NCI-H146 treated with DMSO at 0.1 percent for 48 hours (cell line): ENCODE data around the gene EXT2.

Experiments
- DNase-seq: peaks from one replicate; lab custom pipeline; 2025; ENCODE audit not compliant: unreplicated experiment; lab: John Stamatoyannopoulos, UW

Gene EXT2

DNA sequence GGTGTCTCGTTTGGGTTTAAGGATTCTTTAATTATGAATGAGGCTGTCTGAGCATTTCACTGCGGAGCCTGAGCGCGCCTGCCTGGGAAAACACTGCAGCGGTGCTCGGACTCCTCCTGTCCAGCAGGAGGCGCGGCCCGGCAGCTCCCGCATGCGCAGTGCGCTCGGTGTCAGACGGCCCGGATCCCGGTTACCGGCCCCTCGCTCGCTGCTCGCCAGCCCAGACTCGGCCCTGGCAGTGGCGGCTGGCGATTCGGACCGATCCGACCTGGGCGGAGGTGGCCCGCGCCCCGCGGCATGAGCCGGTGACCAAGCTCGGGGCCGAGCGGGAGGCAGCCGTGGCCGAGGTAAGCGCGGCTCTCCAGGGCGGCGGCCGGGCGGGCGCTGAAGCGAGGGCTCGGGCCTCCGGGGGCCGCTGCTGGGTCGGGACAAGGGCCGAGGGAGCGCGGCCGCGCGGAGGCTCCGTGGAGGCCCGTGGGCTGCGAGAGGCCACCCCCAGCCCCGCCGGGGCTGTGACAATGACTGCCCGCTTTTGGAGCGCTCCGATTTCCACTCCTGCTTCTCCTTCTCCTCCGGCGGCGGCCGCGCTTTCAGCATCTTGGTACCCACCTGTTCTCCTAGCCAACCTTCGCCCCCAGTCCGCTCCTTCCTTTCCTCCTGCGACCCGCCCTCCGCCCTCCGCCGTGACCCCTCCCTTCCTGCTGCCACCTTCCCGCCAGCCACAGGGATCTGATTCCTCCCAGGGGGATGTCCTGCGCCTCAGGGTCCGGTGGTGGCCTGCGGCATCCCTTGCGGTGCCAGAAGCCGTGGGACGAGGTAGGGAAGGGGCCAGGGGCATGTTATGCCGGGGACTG is at the start of gene EXT2:
Gene EXT2 (plus strand): TSS at position 173 of the 854 bp plus-strand sequence. CDS start 12,035 bp downstream, outside the sequence.
- peak; percentile 61 for DNase-seq

DNA sequence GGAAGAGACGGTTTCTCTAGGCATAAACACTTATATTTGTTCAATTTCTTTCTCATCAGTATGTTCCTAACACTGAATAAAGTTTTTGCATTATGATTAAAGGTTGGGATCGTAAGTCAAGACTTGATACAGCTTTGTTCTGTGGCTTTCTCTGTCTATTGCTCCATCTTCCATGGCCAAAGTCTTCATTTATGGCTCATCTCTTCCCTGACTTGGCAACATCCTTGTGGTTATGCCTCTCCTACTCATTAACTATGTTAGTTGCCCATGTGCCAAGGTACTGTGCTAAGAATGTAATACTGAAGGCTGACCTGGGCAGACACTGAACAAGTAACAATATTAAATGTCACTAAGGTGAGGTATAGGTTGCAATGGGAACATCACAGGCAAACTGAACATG is 49.3 kb upstream of the EXT2 start:
- no peak for DNase-seq

GRCh38 chr11:44047298-44047697 is 48.2 kb upstream of the EXT2 start:
- DNase-seq = no peak

DNA sequence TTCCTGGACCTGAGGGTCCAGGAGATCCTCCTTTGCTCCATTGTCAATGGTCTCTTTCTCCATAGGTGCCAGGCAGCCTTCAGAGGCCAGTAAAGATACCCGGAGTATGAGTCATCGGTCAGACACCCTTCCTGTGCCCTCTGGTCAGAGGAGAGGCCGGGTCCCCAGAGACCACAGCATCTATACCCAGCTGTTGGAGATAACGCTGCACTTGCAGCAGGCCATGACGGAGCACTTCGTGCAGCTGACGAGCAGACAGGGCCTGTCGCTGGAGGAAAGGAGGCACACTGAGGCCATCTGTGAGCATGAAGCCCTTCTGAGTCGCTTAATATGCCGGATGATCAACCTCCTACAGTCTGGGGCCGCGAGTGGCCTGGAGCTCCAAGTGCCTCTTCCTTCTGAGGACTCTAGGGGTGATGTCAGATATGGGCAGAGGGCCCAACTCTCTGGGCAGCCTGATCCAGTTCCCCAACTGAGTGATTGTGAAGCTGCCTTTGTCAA is 47.5 kb upstream of the EXT2 start, which contains the start of gene ACCSL:
Gene ACCSL (plus strand): TSS at position 51 of the 501 bp plus-strand sequence. CDS start 56 bp downstream, at position 107.
- no peak for DNase-seq

DNA sequence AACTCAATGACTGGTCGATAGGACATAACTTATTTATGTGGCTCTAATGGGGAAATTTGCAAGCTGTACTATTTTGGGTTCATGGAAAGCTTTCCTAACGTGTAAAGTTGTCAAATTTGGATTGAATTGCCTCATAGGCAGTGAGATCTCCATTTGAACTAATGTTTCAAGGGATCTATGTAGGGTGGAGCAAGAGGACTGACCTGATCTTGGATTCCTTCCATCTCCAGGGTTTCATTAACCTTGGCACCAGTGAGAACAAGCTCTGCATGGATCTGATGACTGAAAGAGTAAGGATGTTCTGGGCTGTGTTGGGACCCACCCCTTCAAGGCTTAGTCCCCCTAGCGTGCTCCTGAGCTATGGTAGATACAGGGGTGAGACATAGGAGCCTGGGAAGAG is 45.6 kb upstream of the EXT2 start:
- no peak for DNase-seq

DNA sequence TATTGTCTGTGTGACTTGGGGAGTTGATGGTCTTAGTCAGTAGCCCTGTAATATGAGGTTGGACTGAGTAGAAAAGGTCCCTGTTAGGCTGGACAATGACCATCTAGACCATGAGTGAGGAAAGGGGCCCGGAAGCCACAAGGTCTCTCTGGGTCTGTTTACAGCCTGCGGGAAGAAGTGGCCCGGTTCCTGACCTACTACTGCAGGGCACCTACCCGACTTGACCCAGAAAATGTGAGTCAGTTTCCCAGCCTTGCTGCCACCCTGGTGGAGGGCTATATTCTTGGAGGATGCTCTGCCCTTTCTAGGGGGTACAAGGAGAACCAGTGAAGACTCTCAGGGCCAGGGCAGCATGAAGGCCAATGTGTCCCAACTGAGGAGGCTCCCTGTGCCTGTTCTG is 44.3 kb upstream of the EXT2 start:
- DNase-seq = no peak

DNA sequence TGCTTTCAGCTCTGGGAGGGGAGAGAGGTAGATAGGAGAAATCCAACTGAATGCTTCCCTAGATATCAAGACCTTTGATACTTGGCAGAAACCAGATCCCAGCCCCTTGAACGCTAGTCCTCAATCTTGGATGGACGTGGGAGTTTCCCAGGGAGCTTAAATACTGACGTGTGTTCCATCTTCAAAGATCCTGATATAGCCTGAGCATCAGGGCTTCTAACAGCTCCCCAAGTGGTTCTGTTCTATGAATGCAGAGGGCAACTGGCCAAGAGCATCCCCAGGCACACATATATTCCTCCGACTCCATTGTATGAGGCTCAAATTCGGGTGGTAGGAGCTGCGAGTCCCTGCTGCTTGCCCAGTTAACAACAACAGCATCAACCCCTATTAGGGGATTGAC is 38.1 kb upstream of the EXT2 start:
- DNase-seq = no peak

DNA sequence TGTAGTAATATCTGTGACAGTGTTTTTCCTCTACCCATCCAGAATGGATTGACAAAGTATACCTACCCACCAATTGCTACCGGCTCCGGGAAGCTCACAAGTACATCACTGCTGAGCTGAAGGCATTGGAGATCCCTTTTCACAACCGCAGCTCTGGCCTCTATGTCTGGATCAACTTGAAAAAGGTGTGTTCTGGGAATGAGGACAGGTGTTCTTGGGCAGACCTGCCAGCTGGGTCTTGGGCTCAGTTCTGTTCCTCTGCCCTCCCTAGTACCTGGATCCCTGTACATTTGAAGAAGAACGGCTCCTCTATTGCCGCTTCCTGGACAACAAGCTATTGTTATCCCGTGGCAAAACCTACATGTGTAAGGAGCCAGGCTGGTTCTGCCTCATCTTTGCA is 37.2 kb upstream of the EXT2 start:
- DNase-seq = no peak

DNA sequence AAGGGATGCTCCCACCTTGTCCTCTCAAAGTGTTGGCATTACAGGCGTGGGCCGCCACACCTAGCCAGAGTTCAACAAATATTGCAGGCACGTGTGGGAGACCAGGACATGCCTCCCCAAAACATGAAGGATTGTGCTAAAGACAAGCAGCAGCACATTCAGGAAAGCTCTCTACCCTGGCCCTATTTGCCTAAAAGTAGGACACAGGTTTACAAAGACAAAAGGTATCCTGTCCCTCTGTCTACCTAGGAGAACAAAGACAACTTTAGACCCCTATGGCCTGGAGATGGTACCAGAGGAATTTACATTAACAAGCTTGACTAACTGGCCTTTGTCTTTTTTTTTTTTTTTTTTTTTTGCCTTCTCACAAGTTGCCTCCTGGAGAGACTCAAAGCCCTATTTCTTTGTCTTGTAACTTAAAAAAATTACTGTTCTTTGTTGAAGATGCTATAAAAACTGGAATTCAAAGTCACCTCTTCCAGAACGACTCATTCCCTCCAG is 30.3 kb upstream of the EXT2 start:
- no peak for DNase-seq

- peak; percentile 95 for DNase-seq
These were observed 29.4 kb upstream of the EXT2 start, which contains the start of gene ACCS for GRCh38 chr11:44065841-44066731. TSS of gene ACCS (plus strand) at chr11:44066270. CDS start at chr11:44067628, 1,358 bp downstream.

GRCh38 chr11:44066732-44067141 is 28.7 kb upstream of the EXT2 start:
- DNase-seq = no peak

GRCh38 chr11:44067266-44067665 is 28.2 kb upstream of the EXT2 start:
- no peak for DNase-seq

GRCh38 chr11:44068180-44068579 is 27.3 kb upstream of the EXT2 start:
- no peak for DNase-seq

- no peak for DNase-seq
These were observed 24.3 kb upstream of the EXT2 start for GRCh38 chr11:44071157-44071556.

- DNase-seq = no peak
These were observed 22.5 kb upstream of the EXT2 start for GRCh38 chr11:44072757-44073658.

DNA sequence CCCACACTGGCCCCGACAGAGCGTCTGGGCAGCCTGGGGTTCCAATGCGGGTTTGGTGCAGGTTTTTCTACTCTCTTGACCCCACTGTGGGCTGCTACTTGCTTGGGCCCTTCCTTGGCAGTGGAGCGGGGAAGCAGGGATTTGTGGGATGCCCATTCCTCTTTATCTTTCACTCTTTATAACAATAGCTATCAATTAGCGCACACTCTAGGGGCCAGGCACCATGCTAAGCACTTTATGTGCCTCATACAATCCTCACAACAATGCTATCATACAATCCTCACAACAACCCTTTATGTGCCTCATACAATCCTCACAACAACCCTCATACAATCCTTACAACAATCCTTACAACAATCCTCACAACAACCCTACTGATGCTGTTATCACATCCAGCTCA is 16.7 kb upstream of the EXT2 start:
- DNase-seq = no peak

- DNase-seq = no peak
These were observed 16.1 kb upstream of the EXT2 start for GRCh38 chr11:44079376-44079775.

DNA sequence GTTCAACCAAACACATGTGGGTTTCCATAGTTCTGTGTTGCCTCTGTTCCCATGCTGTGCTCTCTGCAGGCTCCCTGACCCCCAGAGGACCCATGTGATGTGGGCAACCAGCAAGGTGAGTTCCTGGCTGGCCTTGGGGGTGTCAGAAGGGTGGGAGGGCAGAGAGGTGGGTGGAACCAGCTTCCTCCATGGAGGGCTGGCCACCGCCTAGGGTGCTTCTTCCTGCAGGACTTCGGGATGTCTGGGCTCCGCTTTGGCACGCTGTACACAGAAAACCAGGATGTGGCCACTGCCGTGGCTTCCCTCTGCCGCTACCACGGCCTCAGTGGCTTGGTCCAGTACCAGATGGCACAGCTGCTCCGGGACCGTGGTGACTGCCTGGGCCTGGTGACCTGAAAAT is 14.5 kb upstream of the EXT2 start:
- DNase-seq = no peak

DNA sequence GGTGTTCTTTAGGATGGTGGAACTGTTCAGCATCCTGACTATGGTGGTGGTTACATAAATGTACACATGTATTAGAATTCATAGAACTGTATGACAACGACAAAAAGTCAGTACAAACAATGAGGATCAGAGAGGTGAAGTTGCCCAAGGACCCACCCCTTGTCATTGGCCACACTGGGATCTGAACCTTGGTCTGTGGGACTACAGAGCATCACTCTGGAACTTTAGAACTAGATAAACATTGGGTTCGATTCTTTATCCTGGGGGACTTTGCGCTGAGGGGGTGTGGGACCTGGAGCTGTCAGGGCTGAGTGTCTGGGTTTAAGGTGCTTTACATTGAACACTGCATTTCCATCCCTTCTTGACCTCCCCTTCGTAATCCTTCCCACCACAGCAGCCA is 12.8 kb upstream of the EXT2 start:
- DNase-seq = no peak

DNA sequence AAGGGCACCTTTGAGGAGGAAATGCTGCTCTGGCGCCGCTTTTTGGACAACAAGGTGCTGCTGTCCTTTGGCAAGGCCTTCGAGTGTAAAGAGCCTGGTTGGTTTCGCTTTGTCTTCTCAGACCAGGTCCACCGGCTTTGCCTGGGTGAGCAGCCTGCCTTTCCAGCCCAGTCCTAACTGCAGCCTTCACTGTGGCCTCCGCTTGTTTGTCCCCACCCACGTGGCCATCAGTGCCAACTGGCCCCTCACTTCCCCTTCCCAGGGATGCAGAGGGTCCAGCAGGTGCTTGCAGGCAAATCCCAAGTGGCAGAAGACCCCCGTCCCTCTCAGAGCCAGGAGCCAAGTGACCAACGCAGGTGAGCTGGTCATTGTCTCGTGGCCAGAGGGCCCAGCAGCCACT is 12.0 kb upstream of the EXT2 start:
- DNase-seq = no peak
